GM21381 (cell line): ENCODE measurements around the gene NEGR1.

Source experiments
- ATAC-seq: cut with Tn5 transposase; IDR thresholded peaks from one replicate; pipeline ENCODE4 v1.9.1; 2021; ENCODE audit warnings: mild to moderate bottlenecking, moderate library complexity; ENCODE audit not compliant: unreplicated experiment

Gene NEGR1

DNA sequence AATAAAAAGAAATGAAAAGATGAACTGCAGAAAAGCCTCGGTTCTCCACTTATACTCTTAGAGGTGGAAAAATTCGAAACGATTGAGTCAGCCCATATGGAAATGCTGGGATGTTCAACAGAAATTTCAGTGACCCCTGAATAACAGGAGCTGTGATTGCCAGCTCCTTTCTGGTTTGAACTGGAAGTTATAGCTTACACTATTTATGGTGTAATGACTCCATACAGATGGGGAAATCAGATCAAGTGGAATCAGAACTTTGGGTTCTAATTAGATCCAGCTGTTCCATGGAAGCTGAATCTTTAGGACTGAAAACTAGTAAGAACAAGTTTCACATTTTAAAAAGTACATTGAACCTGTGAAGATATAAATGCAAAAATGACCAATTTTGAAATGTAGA, 632.2 kb downstream of the NEGR1 start:
- ATAC-seq: no peak

DNA sequence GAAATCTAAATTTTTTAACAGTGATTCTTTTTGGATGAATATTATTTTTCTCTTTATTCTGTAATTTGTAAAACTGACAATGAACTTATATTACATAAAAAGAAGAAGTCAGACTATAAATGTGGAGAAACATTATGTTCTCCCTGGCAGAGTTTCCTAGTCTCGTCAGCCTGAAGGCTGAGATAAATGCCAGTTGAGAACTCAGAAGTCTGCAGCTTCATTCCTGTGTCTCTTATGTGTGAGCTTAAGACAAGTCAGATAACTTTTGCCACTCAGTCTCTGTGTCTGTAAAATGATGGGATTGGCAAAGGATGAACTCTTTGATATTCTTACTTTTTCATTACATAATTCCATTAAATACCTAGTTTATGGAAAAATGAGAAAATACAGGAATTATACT, 632.7 kb downstream of the NEGR1 start:
- no peak for ATAC-seq

DNA sequence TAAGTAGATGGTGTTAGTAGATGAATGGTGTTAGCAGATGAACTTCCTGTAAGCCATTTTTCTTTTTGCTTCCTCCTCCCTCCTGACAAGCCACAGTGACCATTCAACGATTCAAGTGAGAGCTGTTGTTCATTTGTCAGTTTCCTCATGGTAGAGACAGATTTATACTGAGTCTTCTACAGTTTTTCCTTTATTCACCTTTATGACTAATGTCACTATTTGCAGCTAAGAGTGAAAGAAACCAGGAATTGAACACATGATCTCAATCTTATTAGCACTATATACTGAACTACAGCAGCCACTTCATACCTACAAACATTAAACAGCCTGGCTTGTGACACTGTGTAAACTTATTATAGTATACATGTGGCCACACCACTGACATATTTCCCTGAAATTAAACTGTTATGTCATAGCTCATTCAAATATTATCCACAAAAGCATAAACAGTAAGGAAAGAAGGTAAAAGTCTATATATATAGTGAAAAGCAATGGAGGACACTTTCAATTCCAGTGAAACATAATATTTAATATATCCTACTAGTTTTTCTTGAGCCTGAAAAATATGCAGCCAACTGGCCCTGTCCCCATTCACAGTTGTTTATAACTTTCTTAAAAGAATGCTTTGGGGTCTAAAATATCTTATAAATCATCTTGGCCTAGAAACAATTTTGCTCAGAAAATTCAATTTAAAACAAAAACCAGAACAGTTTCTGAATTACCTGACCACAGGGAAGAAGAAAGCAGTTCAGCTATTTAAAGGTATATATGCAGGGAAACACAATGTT, 634.6 kb downstream of the NEGR1 start:
- no peak for ATAC-seq

DNA sequence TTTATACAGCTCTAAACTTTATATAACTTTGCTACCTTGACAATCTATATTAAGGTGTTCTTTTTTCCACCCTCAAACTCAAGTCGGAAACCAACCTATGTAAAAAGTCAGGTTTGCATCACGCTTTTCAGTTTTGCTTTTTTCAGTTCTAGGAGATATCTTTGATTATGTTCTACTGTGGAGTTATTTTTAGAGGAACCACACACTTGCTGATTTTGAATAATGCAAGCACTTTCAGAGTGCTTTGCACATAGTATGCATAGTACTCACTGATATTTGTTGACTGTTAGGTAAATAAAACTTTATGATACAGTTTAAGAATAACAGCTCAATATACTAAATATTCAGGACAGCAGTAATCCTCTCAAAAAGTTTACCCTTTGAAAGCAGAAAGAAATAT, 637.3 kb downstream of the NEGR1 start:
- ATAC-seq: no peak

DNA sequence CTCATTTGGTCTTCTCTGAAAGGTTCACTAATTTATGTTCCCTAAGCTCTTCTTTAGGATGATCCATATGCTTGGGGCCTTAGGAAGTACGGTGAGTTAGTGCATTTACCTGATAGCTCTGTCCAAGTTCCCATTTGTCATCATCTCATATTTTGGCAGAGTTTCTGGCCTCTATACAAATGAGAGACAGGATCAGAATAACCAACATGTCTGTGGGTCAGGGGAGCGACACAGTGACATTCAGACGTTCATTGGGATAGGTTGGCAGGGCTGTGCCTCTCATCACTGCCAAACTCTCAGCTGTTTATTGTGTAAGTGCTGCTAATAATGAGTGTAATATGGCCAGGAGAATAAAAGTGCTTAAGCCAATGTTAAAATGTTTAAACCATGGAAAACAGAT, 640.4 kb downstream of the NEGR1 start:
- ATAC-seq: no peak

DNA sequence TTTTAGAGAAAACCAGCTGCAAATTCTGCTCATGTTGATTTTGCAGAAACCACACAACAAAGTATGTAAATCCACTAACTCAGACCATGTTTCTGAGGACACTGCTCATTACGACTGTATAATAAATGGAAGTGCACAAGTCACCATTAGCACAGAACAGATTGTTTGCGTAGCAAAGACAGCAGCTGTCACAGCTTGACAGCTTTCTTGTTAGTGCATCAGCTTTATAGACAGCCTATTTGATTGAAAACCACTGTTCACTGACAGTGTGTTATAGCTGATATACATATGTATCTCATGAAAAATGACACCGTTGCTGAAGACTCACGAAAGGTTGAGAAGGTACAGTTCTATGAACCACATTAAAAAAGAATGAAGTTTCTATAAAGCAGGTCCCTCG, 641.3 kb downstream of the NEGR1 start:
- no peak for ATAC-seq

DNA sequence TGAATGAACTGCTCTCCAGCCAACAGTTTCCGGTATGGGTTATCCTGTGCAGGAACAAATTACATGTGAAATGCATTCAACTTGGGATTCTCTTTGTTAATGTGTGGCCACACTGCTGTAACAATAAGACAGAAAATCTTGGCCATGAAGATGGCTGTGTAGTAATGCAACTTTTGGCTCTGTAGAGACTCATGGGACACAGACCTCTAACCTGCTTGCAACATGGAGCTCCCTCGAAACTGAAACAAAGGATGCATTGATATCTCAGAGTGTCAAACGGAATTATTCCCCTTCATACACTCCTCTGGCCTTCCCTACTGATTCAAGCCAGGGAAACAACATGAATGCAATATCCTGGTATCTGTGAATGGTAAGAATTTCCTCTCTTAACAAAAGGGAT, 642.2 kb downstream of the NEGR1 start:
- no peak for ATAC-seq

DNA sequence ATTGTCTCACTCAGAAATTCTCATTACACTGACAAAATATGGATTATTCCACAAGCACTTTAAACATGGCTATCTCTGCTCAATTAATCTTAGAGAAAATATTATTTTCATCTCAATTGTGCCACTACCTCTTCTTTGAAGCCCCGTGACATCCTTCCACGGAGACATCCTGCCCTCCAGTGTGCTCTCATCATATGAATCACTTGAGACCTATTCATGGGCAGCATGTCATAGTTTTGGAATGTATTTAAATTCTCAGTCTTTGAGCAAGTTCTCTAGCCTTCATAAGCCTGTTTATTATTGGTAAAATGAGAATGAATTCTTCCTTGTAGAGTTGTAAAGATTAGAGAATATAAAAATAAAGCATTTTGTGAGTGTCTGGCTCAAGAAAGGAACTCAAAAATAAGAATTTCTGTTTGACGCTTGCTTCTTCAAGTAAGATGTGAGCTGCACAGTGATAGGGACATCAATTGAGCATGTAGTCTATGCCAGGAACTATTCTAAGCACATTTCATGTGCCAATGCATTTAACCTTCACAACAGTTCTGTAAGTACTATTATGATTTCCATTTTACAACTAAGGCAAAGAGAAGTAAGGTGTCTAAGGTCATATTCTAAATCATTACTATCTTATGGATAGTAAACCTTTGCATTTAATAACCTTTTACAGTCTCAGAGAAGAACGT, 644.1 kb downstream of the NEGR1 start:
- no peak for ATAC-seq

DNA sequence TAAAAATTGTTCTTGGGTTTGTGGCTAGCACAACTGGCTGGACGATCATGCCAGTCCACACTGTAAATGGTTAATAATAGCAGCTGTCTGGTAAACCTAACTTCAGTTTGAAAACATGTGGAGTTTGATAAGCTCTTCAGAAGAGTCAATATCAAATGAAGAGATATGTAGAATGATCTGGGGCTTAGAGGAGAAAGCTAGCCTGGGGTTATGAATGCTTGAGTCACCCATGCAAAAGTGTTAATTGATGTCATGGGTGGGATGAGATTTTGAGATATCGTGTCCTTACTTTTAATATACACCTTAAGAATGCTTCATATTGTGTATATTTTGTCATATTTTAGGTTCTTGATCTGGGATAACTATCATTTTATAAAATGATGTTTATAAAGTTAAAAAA, 646.8 kb downstream of the NEGR1 start:
- ATAC-seq: no peak

DNA sequence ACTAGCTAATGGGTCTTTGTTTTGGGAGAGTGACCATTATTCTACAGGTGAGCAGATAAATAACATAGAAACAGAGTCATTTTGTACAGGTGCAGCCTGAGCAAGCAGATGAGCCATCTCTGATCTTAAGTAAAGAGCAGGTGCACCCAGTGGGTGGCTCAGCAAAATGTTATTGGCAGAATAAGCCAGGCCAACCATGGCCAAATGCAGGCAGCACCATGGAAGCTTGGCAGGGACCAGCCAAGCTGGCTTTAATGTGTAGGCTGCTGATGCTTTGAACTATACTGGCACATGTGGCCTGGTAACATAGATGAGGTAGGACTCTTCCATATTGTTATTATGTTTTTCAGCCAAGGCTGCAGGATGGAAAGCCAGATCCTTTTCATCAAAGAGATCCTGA, 648.2 kb downstream of the NEGR1 start:
- ATAC-seq: no peak

DNA sequence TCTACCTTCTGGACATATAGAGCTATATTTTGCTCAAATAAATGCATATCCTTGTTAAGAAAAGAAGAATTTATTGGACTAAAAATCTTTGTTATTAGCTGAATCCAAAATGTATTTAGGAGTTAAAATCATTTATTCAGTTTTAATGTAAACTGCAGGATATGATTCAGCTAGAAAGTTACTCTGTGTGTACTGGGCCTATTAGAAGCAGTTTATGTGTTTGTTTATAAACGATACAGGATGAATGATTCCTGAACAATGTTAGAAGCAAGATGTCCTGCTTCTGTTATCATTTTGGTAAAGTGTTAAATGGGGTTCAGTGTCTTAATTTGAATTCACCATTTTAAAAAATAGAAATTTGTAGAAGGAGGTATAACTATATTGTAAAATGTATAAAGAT, 652.3 kb downstream of the NEGR1 start:
- ATAC-seq: no peak

DNA sequence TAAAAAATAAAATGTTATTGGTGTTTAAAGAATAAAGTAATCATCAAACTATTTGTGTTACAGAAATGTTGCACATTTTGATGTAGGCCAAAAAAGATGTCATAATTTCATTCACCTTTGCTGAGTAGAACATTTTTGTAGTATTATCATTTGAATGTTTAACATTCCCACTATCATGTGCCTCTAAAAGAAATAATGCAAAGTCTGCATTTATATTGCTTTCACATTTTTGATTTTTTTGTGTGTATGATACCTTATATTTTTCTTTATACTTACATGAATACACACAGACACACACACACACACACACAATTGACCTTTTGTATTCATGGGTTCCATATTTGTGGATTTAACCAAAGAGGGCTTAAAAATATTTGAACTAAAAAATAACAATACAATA, 657.3 kb downstream of the NEGR1 start:
- no peak for ATAC-seq

DNA sequence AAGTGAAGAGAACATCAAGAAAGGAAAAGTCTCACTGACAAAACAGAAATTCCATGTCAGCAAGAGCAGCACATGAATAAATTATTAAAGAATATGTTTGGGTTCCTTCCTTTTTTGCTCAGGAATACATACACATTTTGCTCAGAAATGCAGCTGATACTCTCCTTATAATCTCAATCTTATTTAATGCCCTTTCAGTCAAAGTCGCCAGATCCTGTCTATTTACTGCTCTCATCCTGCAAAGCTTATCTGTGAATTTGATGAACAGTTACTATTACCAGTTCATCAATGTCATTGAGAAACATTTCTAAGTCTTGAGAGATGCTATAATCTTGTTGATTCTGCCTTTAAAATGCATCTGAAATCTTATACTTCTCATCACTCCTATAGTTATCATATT, 658.5 kb downstream of the NEGR1 start:
- ATAC-seq: no peak

DNA sequence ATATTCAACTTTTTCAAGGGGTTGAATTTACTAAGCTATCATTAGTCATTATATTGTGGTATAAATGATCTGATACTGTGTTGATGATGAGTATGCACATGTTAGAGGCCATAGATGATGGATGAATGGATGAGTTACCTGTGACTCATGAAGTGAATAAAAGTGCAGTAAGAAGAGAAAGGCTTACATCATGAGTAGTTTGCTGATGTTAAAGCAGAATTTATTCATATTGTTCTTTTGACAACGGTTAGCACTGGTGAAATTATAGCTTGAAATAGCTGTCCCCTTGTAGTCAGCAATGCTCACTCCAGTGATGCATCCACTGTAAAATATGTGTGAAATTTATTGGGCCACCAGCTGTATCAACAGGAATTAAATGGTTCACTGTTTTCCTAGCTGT, 660.6 kb downstream of the NEGR1 start:
- ATAC-seq: no peak

DNA sequence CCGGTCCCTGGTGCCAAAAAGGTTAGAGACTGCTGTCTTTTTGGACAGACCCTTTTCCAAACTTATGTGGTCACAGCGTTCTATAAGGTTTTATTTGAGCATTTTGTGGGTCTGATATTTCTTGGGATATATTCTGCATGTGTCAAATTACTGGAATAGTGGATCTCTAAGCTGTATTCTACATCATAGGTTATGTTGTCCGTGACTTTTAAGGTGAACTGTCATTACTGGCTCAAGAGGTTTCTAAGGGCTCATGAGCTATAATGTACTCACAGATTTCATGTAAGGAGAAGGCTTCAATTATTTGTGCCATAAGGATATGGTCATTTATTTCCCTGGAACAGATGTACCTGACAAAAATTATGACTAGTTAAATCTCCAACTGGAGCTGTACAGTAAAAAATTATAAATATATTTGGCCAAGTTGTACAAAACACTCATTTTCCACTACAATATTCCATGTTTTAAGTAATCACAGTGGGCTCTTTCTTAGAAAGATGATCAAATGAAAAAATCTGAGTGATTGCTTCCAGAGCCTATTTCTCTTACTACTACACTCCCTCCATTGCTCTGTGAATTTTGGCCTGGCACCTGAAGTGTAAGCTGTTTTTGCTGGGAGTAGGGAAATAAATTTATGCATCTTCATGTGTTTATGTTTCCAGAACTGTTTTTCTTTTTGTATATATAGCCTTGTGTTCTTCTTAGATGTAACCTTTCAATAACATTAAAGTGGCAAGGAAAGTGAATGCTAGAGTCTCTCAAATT, 663.4 kb downstream of the NEGR1 start:
- no peak for ATAC-seq

DNA sequence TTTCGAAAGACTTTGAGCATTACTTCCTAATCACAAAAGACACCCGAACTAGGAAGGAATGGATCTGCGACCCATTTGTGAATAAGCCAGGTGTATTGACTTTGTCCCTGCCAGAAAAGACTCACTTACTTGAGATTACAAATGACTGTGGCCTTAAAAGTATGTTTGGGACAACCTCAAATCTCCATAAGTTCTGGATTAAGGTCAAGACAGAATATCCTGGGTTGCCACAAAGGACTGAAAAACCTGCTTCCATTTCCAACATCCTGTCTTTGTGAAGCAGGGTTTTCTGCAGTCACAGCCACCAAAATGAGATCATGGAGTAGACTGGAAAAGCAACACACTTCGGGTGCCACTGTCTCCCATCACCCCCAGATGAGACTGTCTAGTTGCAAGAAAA, 664.1 kb downstream of the NEGR1 start:
- ATAC-seq: no peak

DNA sequence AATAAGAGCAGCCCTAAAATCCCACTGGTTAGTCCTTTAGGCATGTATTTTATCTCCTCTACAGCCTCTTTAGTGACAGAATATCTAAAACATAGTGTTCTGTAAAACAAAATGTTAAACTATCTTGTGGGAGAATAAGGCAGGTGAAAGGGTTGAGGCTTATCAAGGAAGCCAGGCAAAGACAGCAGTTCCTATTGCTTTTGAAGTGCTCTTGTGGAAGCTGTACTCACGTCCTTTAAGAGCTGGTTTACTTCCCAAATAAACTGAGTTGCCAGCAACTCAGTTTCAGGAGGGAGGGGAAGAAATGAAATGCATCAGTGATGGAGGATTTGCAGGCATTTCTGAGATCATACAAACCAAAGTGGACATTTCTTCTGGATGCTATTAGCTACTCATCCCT, 671.9 kb downstream of the NEGR1 start:
- ATAC-seq: no peak

DNA sequence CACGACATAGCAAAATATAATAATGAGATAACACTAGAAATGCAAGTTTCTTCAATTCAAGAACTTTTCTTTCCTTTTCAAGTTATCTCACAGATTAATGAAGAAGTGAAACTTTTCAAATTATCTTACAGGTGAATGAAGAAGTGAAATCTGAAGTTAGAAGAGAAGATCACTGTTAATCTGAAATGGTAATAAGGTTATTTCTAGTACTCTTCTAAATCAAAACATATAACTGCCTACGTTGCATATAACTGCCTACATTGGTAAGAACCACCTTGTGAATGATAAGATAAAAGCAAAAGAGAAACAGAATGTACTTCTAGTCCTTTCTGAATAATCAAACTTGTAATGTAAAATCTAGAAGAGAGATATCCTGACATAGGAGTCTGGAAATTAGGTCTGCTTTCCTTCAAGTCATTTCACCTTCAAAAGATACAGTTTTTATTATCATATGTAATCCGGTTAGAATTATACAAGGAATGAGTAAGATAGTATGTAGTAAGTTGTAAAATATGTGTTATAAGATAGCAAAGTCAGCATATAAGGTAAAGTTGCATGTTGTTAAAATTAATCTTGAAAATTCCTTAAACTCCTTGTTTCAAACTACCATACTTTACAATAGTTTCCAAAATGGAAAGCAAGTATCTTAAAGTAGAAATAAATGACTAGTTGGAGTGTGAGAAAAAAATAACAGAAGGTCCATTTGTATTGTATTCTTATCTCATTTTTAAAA, 679.1 kb downstream of the NEGR1 start:
- ATAC-seq: no peak

DNA sequence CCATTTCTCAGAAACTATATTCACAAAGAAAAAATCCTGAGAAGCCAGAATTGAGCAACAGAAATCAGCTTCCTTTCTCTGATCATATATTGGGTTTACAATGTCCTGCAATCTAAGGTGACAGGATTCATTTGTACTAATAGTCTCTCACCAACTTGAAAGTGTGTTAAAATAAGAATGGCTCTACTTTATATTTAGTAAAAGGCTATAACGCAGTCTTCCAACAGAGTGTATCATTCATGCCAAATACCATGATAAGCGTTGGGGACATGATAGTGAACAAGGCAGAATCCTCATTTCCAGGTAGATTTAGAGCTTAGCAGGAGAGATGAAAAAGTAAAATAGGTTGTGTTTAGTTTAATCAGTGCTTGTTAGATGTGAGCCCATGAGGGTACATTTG, 682.3 kb downstream of the NEGR1 start:
- no peak for ATAC-seq

DNA sequence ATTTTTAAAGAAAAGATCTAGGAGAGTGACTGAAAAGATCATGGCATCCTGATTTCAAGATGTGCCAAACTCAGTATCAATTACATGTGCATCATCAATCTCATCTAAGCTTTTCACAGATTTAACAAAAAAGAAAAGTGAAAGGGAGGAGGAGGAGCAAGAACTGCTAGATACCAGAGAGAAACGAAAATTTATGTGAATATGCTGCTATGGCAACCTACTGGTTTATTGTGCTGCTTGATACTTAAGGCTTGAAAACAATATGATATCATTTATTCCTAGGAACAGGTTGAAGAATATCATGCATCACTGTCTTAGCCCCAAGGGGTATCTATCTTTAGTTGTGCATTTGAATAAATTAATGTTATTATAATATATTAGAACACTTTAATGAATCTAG, 683.0 kb downstream of the NEGR1 start:
- ATAC-seq: no peak

DNA sequence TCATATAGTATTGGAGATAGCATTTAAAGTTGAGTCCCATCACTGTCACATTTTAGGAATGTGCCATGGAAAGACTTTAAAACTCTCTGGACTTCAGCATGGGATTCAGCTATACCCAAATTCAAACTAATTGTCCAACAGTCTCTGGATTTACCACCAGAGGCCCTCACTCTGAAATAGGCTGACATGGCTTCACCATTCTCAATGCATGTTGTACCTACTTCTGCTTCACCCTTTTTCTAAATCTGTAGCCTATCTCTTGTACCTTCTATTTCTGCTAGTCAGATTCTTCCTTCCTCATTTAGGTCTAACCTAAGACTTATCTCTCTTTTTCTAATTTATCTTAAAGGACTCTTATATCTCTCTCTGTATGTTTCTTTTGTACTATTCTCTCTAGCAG, 688.8 kb downstream of the NEGR1 start:
- ATAC-seq: no peak
